ENCODE measurements around the gene MAP2K5.

Gene MAP2K5

GRCh38 chr15:67510597-67511190, 31.8 kb upstream of the MAP2K5 start (continued):
- TF ChIP-seq, protein P1, sequence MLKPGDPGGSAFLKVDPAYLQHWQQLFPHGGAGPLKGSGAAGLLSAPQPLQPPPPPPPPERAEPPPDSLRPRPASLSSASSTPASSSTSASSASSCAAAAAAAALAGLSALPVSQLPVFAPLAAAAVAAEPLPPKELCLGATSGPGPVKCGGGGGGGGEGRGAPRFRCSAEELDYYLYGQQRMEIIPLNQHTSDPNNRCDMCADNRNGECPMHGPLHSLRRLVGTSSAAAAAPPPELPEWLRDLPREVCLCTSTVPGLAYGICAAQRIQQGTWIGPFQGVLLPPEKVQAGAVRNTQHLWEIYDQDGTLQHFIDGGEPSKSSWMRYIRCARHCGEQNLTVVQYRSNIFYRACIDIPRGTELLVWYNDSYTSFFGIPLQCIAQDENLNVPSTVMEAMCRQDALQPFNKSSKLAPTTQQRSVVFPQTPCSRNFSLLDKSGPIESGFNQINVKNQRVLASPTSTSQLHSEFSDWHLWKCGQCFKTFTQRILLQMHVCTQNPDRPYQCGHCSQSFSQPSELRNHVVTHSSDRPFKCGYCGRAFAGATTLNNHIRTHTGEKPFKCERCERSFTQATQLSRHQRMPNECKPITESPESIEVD (tag by site-specific recombination; IDR thresholded peaks at IDR 0.05) = no peak
- TF ChIP-seq REPIN1 (tag by site-specific recombination; IDR thresholded peaks at IDR 0.05; ENCODE audit: low read depth) (no peak), ZNF473 (tag by site-specific recombination; IDR thresholded peaks at IDR 0.05) (no peak), MZF1 (tag by site-specific recombination; IDR thresholded peaks at IDR 0.05; ENCODE audit: borderline replicate concordance) (no peak), ZNF626 (tag by site-specific recombination; IDR thresholded peaks at IDR 0.05) (no peak), ZNF776 (tag by site-specific recombination; IDR thresholded peaks at IDR 0.05; ENCODE audit: borderline replicate concordance) (no peak), KLF8 (tag by site-specific recombination; IDR thresholded peaks at IDR 0.05) (no peak), ZBTB7A (tag by site-specific recombination; IDR thresholded peaks at IDR 0.05; ENCODE audit: low read depth) (no peak), AEBP2 (tag by site-specific recombination; IDR thresholded peaks at IDR 0.05; ENCODE audit: borderline replicate concordance) (no peak), ZNF311 (tag by site-specific recombination; IDR thresholded peaks at IDR 0.05; ENCODE audit: borderline replicate concordance) (no peak), ZNF624 (tag by site-specific recombination; IDR thresholded peaks at IDR 0.05) (no peak), FEZF1 (tag by site-specific recombination; IDR thresholded peaks at IDR 0.05) (no peak), ZNF398 (tag by site-specific recombination; IDR thresholded peaks at IDR 0.05) (no peak), PRDM4 (tag by site-specific recombination; IDR thresholded peaks at IDR 0.05) (no peak)
- TF ChIP-seq, protein P2, sequence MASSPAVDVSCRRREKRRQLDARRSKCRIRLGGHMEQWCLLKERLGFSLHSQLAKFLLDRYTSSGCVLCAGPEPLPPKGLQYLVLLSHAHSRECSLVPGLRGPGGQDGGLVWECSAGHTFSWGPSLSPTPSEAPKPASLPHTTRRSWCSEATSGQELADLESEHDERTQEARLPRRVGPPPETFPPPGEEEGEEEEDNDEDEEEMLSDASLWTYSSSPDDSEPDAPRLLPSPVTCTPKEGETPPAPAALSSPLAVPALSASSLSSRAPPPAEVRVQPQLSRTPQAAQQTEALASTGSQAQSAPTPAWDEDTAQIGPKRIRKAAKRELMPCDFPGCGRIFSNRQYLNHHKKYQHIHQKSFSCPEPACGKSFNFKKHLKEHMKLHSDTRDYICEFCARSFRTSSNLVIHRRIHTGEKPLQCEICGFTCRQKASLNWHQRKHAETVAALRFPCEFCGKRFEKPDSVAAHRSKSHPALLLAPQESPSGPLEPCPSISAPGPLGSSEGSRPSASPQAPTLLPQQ (tag by site-specific recombination; IDR thresholded peaks at IDR 0.05) = no peak

- peaks cover 5 to 6% of the 10 kb centered on the region in 2 experiments; a peak in 2 of 3 replicates for H3K36me3 ChIP-seq (ENCODE audit: control insufficient read depth in 2 of 2, insufficient read depth in 1 of 2, low read length in 2 of 2)
- CTCF ChIA-PET = interaction anchor here (0.8 to 1.1 kb wide), 3 partner anchors 11 to 1520 kb away, joined by 3 to 4 read pairs (median 3); no protein-coding TSS in a partner anchor
- no peak overlapping the region for H3K27ac ChIP-seq (ENCODE audit: extremely low read depth, low read depth, low read length)
- H3K9me3 ChIP-seq (ENCODE audit: control insufficient read depth, insufficient read depth, low read depth, low read length) = no peaks in the 10 kb centered on the region
- 0 out of 2 replicates have a peak, but pooled peaks have one; percentile 3 for TF ChIP-seq ZNF768 (tag by site-specific recombination; IDR thresholded peaks at IDR 0.05)
- no peak for TF ChIP-seq OSR2 (tag by site-specific recombination; IDR thresholded peaks at IDR 0.05)
- peak; percentile 88 for TF ChIP-seq ZNF362 (tag by site-specific recombination; IDR thresholded peaks at IDR 0.05)
- TF ChIP-seq ZNF561 (tag by site-specific recombination; IDR thresholded peaks at IDR 0.05; ENCODE audit: borderline replicate concordance) = no peak
- POLR2A ChIA-PET = no interaction called here
- H3K4me1 ChIP-seq (ENCODE audit: control insufficient read depth, insufficient read depth, low read length) = peaks cover 10% of the 10 kb centered on the region
- no peak overlapping the region for H3K4me3 ChIP-seq (ENCODE audit: low read depth, low read length)
These were observed 30.9 kb upstream of the MAP2K5 start for GRCh38 chr15:67511606-67512005.
